ENCODE results near the gene FXYD3. TPM values are rescaled to one million over a fixed set of nuclear protein-coding genes. Genes with fewer than 3 reads are reported as not detected.

FXYD3 gene
- total RNA-seq, 6 experiments from 2014 or later = not detected

DNA sequence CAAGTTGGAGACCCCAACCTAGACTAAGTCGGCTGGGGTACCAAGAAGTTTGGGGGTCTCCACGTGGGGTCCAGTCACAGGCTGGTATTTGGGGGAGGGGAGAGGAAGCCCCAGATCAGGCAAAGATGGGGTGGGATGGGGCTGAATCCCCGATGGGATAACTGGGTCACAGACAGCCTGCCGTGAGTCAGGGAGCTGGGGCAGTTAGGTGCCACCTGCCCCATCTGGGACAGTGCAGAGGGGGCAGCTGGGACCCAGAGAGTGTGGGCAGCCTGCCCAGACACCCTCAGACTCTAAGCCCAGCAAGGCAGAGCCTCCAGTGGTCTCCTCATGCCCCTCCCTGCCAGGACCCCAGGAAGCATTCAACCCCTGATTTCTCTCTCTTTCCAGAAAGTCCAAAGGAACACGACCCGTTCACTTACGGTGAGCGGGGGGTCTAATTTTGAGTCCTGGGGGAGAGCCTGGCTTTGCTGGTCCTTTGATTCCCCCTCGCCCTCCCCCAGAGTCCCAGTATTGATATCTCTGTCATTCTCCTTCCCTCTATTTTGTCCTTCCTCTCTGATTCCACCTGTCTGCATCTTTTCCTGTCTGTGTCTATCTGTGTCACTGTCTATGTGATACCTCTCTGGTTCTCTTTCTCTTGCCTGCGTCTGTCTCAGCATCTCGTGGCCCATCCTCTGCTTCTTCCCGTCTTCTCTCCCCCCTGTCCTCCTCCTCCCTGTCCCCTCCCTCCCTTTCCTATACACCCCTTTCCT, 24.8 kb downstream of the FXYD3 start:
- peak overlapping the region; percentile 56; the same call in 1 of the 2 replicates for H3K4me3 Mint-ChIP-seq

GRCh38 chr19:35140962-35141836, 25.6 kb downstream of the FXYD3 start:
- Mint-ChIP-seq H3K9me3 (no peaks in the 10 kb centered on the region), H3K4me3 (peak overlapping the region; percentile 81), H3K27me3 (ENCODE audit: insufficient read depth) (peaks cover 26% of the 10 kb centered on the region), H3K27ac (peak overlapping the region; percentile 52), H3K36me3 (ENCODE audit: low read depth) (no peaks in the 10 kb centered on the region), H3K4me1 (ENCODE audit: low read depth) (peaks cover 49% of the 10 kb centered on the region)
- TF ChIP-seq CTCF (IDR thresholded peaks at IDR 0.05) = peak; percentile 56
- peak; percentile 77 for DNase-seq

More for the DNA sequence above, 24.8 kb downstream of the FXYD3 start:
- peaks cover 48% of the 10 kb centered on the region for H3K4me1 Mint-ChIP-seq (ENCODE audit: low read depth)
- H3K27ac Mint-ChIP-seq = peak overlapping the region; percentile 48
- no peaks in the 10 kb centered on the region for H3K9me3 Mint-ChIP-seq
- no peak for DNase-seq
- no peak for TF ChIP-seq CTCF (IDR thresholded peaks at IDR 0.05)
- peaks cover 26% of the 10 kb centered on the region for H3K27me3 Mint-ChIP-seq (ENCODE audit: insufficient read depth)
- H3K36me3 Mint-ChIP-seq (ENCODE audit: low read depth) = no peaks in the 10 kb centered on the region

- no peak for TF ChIP-seq CTCF (IDR thresholded peaks at IDR 0.05)
- Mint-ChIP-seq H3K4me3 (peak overlapping the region; percentile 81; the same call in 1 of the 2 replicates), H3K9me3 (no peaks in the 10 kb centered on the region), H3K27ac (peak overlapping the region; percentile 52; the same call in 1 of the 2 replicates), H3K4me1 (ENCODE audit: low read depth) (peaks cover 49% of the 10 kb centered on the region), H3K36me3 (ENCODE audit: low read depth) (no peaks in the 10 kb centered on the region), H3K27me3 (ENCODE audit: insufficient read depth) (peaks cover 20% of the 10 kb centered on the region)
- DNase-seq = no peak
These were observed 26.4 kb downstream of the FXYD3 start for GRCh38 chr19:35141837-35142605.

DNA sequence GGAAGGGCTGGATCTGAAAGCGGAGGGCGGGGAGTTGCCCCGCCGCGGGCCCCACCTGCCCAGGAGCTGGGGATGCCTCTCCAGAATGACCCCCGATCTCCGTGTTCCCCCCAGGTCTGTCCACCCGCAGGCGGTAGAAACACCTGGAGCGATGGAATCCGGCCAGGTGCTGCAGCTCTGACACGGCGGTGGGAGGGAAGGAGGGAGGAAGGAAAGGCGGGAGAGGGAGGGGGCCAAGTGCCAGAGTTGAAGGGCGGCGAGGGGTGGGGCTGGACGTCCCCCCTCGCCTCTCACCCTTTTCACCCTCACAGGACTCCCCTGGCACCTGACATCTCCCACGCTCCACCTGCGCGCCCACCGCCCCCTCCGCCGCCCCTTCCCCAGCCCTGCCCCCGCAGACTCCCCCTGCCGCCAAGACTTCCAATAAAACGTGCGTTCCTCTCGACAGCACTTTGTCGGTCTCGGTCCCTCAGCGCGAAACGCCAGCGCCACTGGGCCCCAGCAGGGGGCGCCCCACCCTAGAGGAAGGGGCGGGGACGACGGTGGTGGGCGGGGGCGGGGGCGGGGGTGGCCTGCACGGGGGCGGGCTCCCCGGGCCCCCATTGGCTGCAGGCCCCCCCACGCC, 27.1 kb downstream of the FXYD3 start:
- TF ChIP-seq CTCF (IDR thresholded peaks at IDR 0.05) = peak; percentile 82
- DNase-seq = no peak
- H3K4me1 Mint-ChIP-seq (ENCODE audit: low read depth) = peaks cover 49% of the 10 kb centered on the region
- no peaks in the 10 kb centered on the region for H3K9me3 Mint-ChIP-seq
- no peak overlapping the region for H3K27ac Mint-ChIP-seq
- peaks cover 13% of the 10 kb centered on the region; the same call in 1 of the 2 replicates for H3K27me3 Mint-ChIP-seq (ENCODE audit: insufficient read depth)
- peak overlapping the region; percentile 42; the same call in 1 of the 2 replicates for H3K4me3 Mint-ChIP-seq
- no peaks in the 10 kb centered on the region for H3K36me3 Mint-ChIP-seq (ENCODE audit: low read depth)

All from HFFc6 (cell line).